ENCODE data around the gene UTP14C.

GRCh38 chr13:52022356-52022755 lies 2.1 kb upstream of the UTP14C start:
- TF ChIP-seq CTCF (IDR thresholded peaks at IDR 0.05): no peak
- no peak for TF ChIP-seq POLR2A (IDR thresholded peaks at IDR 0.05)
